Measurements from ENCODE around the gene TCP11.

Gene TCP11

DNA sequence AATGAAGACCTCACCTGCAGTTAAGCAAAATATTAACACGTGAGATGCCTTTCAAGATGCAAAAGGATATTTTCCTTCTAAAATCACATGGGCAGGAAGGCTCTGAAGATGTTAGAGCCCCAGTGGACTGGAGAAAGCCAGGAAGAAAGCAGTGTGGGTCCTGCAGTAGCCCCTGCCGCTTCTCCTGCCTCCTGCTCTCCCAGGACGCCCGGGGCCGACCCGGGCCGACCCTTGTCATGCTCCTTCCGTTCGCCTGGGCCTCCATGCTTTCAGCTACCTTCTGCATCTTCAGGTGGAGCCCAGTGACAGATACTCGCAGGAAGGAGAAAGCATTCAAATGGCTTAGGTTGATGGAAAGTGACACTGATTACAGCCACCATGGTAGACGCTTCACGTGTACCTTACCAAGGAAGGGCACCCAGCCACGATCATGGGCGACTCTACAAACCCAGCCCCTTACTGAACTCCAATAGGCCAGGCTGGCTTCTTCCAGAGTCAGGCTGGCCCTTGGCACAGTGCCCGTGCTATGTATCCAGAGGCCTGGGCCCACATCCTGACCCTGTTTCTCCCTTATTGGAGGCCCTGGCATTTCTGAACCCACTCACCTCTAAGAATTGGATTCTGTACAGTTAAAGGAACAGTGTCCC is 69.0 kb downstream of the TCP11 start:
- no peak overlapping the region for H2AFZ ChIP-seq (ENCODE audit: low read depth)
- H3K27ac ChIP-seq = no peak overlapping the region
- H3K4me3 ChIP-seq (IDR thresholded peaks at IDR 0.05; ENCODE audit: insufficient read depth, low read depth, low read length) = no peak overlapping the region
- no peak overlapping the region for H3K4me2 ChIP-seq
- no peaks in the 10 kb centered on the region for H3K79me2 ChIP-seq (ENCODE audit: insufficient read depth, low read depth)
- no peaks in the 10 kb centered on the region for H3K4me1 ChIP-seq (ENCODE audit: low read depth, poor library complexity, severe bottlenecking)
- TF ChIP-seq, protein P1, sequence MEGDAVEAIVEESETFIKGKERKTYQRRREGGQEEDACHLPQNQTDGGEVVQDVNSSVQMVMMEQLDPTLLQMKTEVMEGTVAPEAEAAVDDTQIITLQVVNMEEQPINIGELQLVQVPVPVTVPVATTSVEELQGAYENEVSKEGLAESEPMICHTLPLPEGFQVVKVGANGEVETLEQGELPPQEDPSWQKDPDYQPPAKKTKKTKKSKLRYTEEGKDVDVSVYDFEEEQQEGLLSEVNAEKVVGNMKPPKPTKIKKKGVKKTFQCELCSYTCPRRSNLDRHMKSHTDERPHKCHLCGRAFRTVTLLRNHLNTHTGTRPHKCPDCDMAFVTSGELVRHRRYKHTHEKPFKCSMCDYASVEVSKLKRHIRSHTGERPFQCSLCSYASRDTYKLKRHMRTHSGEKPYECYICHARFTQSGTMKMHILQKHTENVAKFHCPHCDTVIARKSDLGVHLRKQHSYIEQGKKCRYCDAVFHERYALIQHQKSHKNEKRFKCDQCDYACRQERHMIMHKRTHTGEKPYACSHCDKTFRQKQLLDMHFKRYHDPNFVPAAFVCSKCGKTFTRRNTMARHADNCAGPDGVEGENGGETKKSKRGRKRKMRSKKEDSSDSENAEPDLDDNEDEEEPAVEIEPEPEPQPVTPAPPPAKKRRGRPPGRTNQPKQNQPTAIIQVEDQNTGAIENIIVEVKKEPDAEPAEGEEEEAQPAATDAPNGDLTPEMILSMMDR (conservative IDR thresholded peaks at IDR 0.05; ENCODE audit: low read depth, low read length) = no peak
- H3K27me3 ChIP-seq (ENCODE audit: insufficient read depth, low read depth) = no peaks in the 10 kb centered on the region
- no peaks in the 10 kb centered on the region for H3K36me3 ChIP-seq (ENCODE audit: insufficient read depth)
- no peak overlapping the region for H3K9ac ChIP-seq
- H4K20me1 ChIP-seq (ENCODE audit: insufficient read depth) = no peaks in the 10 kb centered on the region

- H3K36me3 ChIP-seq (ENCODE audit: insufficient read depth) = no peaks in the 10 kb centered on the region
- no peak overlapping the region for H2AFZ ChIP-seq (ENCODE audit: low read depth)
- no peaks in the 10 kb centered on the region for H4K20me1 ChIP-seq (ENCODE audit: insufficient read depth)
Measured at GRCh38 chr6:35071347-35071994, 69.7 kb downstream of the TCP11 start.

GRCh38 chr6:35070111-35070510 is 71.0 kb downstream of the TCP11 start:
- Histone ChIP-seq H3K4me1 (ENCODE audit: low read depth, poor library complexity, severe bottlenecking) (no peaks in the 10 kb centered on the region), H3K9ac (no peak overlapping the region), H3K36me3 (ENCODE audit: insufficient read depth) (no peaks in the 10 kb centered on the region), H2AFZ (ENCODE audit: low read depth) (no peak overlapping the region), H3K4me3 (IDR thresholded peaks at IDR 0.05; ENCODE audit: insufficient read depth, low read depth, low read length) (no peak overlapping the region), H3K79me2 (ENCODE audit: insufficient read depth, low read depth) (no peaks in the 10 kb centered on the region), H3K27me3 (ENCODE audit: insufficient read depth, low read depth) (no peaks in the 10 kb centered on the region), H4K20me1 (ENCODE audit: insufficient read depth) (no peaks in the 10 kb centered on the region), H3K4me2 (no peak overlapping the region), H3K27ac (no peak overlapping the region)
- TF ChIP-seq, protein P1 (conservative IDR thresholded peaks at IDR 0.05; ENCODE audit: low read depth, low read length) = no peak

More at GRCh38 chr6:35071347-35071994, 69.7 kb downstream of the TCP11 start:
- H3K9ac ChIP-seq = no peak overlapping the region
- TF ChIP-seq, protein P1 (conservative IDR thresholded peaks at IDR 0.05; ENCODE audit: low read depth, low read length) = no peak
- no peaks in the 10 kb centered on the region for H3K27me3 ChIP-seq (ENCODE audit: insufficient read depth, low read depth)
- H3K4me2 ChIP-seq = no peak overlapping the region
- no peaks in the 10 kb centered on the region for H3K79me2 ChIP-seq (ENCODE audit: insufficient read depth, low read depth)
- no peak overlapping the region for H3K27ac ChIP-seq
- no peaks in the 10 kb centered on the region for H3K4me1 ChIP-seq (ENCODE audit: low read depth, poor library complexity, severe bottlenecking)
- no peak overlapping the region for H3K4me3 ChIP-seq (IDR thresholded peaks at IDR 0.05; ENCODE audit: insufficient read depth, low read depth, low read length)

GRCh38 chr6:35069262-35069661 is 71.9 kb downstream of the TCP11 start:
- Histone ChIP-seq H2AFZ (ENCODE audit: low read depth) (no peak overlapping the region), H3K4me1 (ENCODE audit: low read depth, poor library complexity, severe bottlenecking) (no peaks in the 10 kb centered on the region), H3K4me2 (no peak overlapping the region), H3K9ac (no peak overlapping the region), H3K4me3 (IDR thresholded peaks at IDR 0.05; ENCODE audit: insufficient read depth, low read depth, low read length) (no peak overlapping the region), H4K20me1 (ENCODE audit: insufficient read depth) (no peaks in the 10 kb centered on the region), H3K27ac (no peak overlapping the region), H3K27me3 (ENCODE audit: insufficient read depth, low read depth) (no peaks in the 10 kb centered on the region), H3K79me2 (ENCODE audit: insufficient read depth, low read depth) (no peaks in the 10 kb centered on the region), H3K36me3 (ENCODE audit: insufficient read depth) (no peaks in the 10 kb centered on the region)
- TF ChIP-seq, protein P1 (conservative IDR thresholded peaks at IDR 0.05; ENCODE audit: low read depth, low read length) = no peak

Measured in KMS-11 (cell line).